ENCODE results near the gene TSBP1. TPM values are rescaled to one million over a fixed set of nuclear protein-coding genes. Genes with fewer than 3 reads are reported as not detected.
A peak's percentile ranks its signal among the peaks of the same experiment; 100 is the strongest.

TSBP1 gene
- total and polyA plus RNA-seq, 9 of the 15 experiments (the other 6 are each of a cell fraction or from before 2014, with no cell fraction given), result not detected

- peak overlapping the region; percentile 100 for H2AFZ ChIP-seq (ENCODE audit: low read depth, low read length)
- peaks cover 6 to 10% of the 10 kb centered on the region in 2 experiments; a peak in 4 of 5 replicates for H3K4me1 ChIP-seq (replicated peaks in 1 of 2; ENCODE audit: control insufficient read depth in 2 of 2, insufficient read depth in 2 of 2, low read length in 2 of 2)
- ChIA-PET POLR2A (interaction anchor here (0.6 to 1.6 kb wide), 4 partner anchors 8 to 125 kb away, joined by 3 to 6 read pairs (median 4); partner anchors contain the start of gene FKBPL), CTCF (ENCODE audit: low intra/inter-chr PET ratio) (interaction anchor here (0.6 to 1.0 kb wide), 3 partner anchors 12 to 531 kb away, joined by 3 read pairs; no protein-coding TSS in a partner anchor)
- no peaks in the 10 kb centered on the region for H4K20me1 ChIP-seq (replicated peaks; ENCODE audit: control insufficient read depth, insufficient read depth, low read length)
- H3K79me2 ChIP-seq (ENCODE audit: control insufficient read depth, insufficient read depth, low read length), result no peaks in the 10 kb centered on the region
- no peaks in the 10 kb centered on the region for H3K9me1 ChIP-seq (ENCODE audit: control insufficient read depth, insufficient read depth, low read length)
- in situ Hi-C loops (cut with MboI), result no loop called here
- H3K4me3 ChIP-seq, result peak overlapping the region; percentile 36
- no peaks in the 10 kb centered on the region; a peak in 2 of 5 replicates for H3K27me3 ChIP-seq (ENCODE audit: control insufficient read depth in 2 of 2, insufficient read depth in 2 of 2, low read length in 2 of 2)
- FAIRE-seq (peak; percentile 74), DNase-seq (ENCODE audit: extremely low read depth in 1 of 4, low spot score in 3 of 4) (peak; percentile 70 to 84 (median 78)), ATAC-seq (peak; percentile 99)
- peak overlapping the region; percentile 70 to 81; a peak in 3 of 4 replicates for H3K9ac ChIP-seq (ENCODE audit: insufficient read depth in 1 of 2, low read depth in 2 of 2, low read length in 2 of 2)
- 13% methylated on average over 25 of the region's 30 CpGs for WGBS (ENCODE audit: insufficient coverage, low coverage, missing lambda C conversion rate)
- peak overlapping the region; percentile 97 for H3K4me2 ChIP-seq (ENCODE audit: insufficient read depth, low read length)
- peak overlapping the region; percentile 66 for H3K27ac ChIP-seq (ENCODE audit: extremely low read depth, low read depth, low read length)
- H3K9me3 ChIP-seq (replicated peaks; ENCODE audit: control insufficient read depth, insufficient read depth, low read depth, low read length), result 0 out of 2 replicates have a peak, but pooled peaks cover 2% of the 10 kb centered on the region
- intact Hi-C loops (cut with micrococcal nuclease), result no loop called here
- H3K36me3 ChIP-seq (ENCODE audit: control insufficient read depth, insufficient read depth, low read length), result no peaks in the 10 kb centered on the region
- BruUV-seq (replicated peaks), result TSS peak; percentile 82
- peak; percentile 12; the same call in 1 of the 2 replicates for TF ChIP-seq ETS1 (conservative IDR thresholded peaks at IDR 0.05; ENCODE audit: control insufficient read depth, low read depth, low read length)
- TF ChIP-seq VEZF1 (CRISPR knock-in tag; IDR thresholded peaks at IDR 0.05), result peak; percentile 48; the same call in 1 of the 2 replicates
- TF ChIP-seq ZBTB11 (CRISPR knock-in tag; IDR thresholded peaks at IDR 0.05), result 0 out of 6 replicates have a peak, but pooled peaks of 1 of the 3 experiments have one; percentile 32
- no peak for TF ChIP-seq DACH1 (IDR thresholded peaks at IDR 0.05; ENCODE audit: partially characterized antibody)
- TF ChIP-seq POLR2G (IDR thresholded peaks at IDR 0.05; ENCODE audit: low read depth, low read length), result peak; percentile 20; the same call in 1 of the 2 replicates
- TF ChIP-seq ZNF133 (CRISPR knock-in tag; IDR thresholded peaks at IDR 0.05), result no peak
- TF ChIP-seq ZNF354B (CRISPR knock-in tag; IDR thresholded peaks at IDR 0.05), result no peak
- 0 out of 2 replicates have a peak, but pooled peaks have one; percentile 50 for TF ChIP-seq MECOM (CRISPR knock-in tag; IDR thresholded peaks at IDR 0.05)
- peak; percentile 55 for TF ChIP-seq CEBPB (tag; IDR thresholded peaks at IDR 0.05)
- peak; percentile 91 for TF ChIP-seq TEAD4 (IDR thresholded peaks at IDR 0.05; ENCODE audit: low read length)
- TF ChIP-seq TEAD4 (CRISPR knock-in tag; IDR thresholded peaks at IDR 0.05; ENCODE audit: borderline replicate concordance), result peak; percentile 74; the same call in 1 of the 2 replicates
Observed at GRCh38 chr6:32255199-32256153, 116.2 kb downstream of the TSBP1 start.

Data from K562 (cell line).